Urinary bladder (tissue), 4 donors: ENCODE results near the gene TGDS. TPM values are rescaled to one million over a fixed set of nuclear protein-coding genes. Genes with fewer than 3 reads are reported as not detected.
"Not testable (repeated sequence)": the region's sequence is repeated elsewhere in the genome, so short reads cannot be mapped to it uniquely, and the experiment has no call there.

Source experiments
- DNase-seq: peaks from one replicate; pipeline ENCODE4 v3.0.0-alpha.2; 2015; ENCODE audit errors: extremely low spot score
- H3K27ac ChIP-seq: one replicate; pipeline ENCODE4 v1.5.1; 2013; ENCODE audit warnings: low read depth, mild to moderate bottlenecking, moderate library complexity
- H3K36me3 ChIP-seq: one replicate; pipeline ENCODE4 v1.6.1; 2013; ENCODE audit warnings: mild to moderate bottlenecking, moderate library complexity; ENCODE audit not compliant: insufficient read depth
- H3K4me1 ChIP-seq: one replicate; pipeline ENCODE4 v1.6.1; 2013; ENCODE audit warnings: mild to moderate bottlenecking, moderate library complexity; ENCODE audit not compliant: insufficient read depth
- H3K4me3 ChIP-seq: one replicate; pipeline ENCODE4 v1.5.1; 2013; ENCODE audit warnings: low read depth, low read length
- WGBS: extraction: QIAGEN DNeasy Blood & Tissue Kit; methylation state at CpG from one replicate; pipeline ENCODE4 v1.1.7; 2013; 5-methylcytosine and 5-hydroxymethylcytosine counted together
- polyA plus RNA-seq: library from polyadenylated mRNA; stranded (reverse); fragments of 200-250 nt; gene quantifications from one replicate; pipeline ENCODE4 v1.2.3, GENCODE V29; 2013
- total RNA-seq: library from RNA; depleted of rRNA; stranded (reverse); fragments of >200 nt; gene quantifications from one replicate; pipeline ENCODE4 v1.2.3, GENCODE V29; 2014
- donor health status: healthy with polysubstance abuse.
- donor health status: healthy.

TGDS gene
- total RNA-seq (28.7 TPM), polyA plus RNA-seq (9.2 TPM)

GRCh38 chr13:94595950-94596574, at the start of gene TGDS:
Gene TGDS (minus strand): TSS chr13:94596152. CDS start chr13:94596136, 16 bp downstream.
- Histone ChIP-seq H3K4me3 (peak within 1 kb of the TSS; percentile 78), H3K27ac (peak within 1 kb of the TSS; percentile 14), H3K36me3 (no peaks in the 10 kb centered on the region), H3K4me1 (peaks cover 1% of the 10 kb centered on the region)
- peak; percentile 85 for DNase-seq
- under 1% methylated on average over 41 of the region's 41 CpGs for WGBS

GRCh38 chr13:94641409-94641941, 45.5 kb upstream of the TGDS start:
- Histone ChIP-seq H3K27ac (no peak overlapping the region), H3K36me3 (no peaks in the 10 kb centered on the region), H3K4me3 (no peak overlapping the region), H3K4me1 (no peaks in the 10 kb centered on the region)
- 9% methylated on average over 3 of the region's 3 CpGs for WGBS
- DNase-seq = peak; percentile 84

- no peaks in the 10 kb centered on the region for H3K36me3 ChIP-seq
- peak; percentile 7 for DNase-seq
- no peak overlapping the region for H3K27ac ChIP-seq
- 26% methylated on average over 2 of the region's 2 CpGs for WGBS
- no peaks in the 10 kb centered on the region for H3K4me1 ChIP-seq
- H3K4me3 ChIP-seq = no peak overlapping the region
These were observed 44.8 kb upstream of the TGDS start for GRCh38 chr13:94640721-94641120.

GRCh38 chr13:94637677-94638076, 41.7 kb upstream of the TGDS start:
- H3K4me1 ChIP-seq, DNase-seq, H3K4me3 ChIP-seq, H3K27ac ChIP-seq, H3K36me3 ChIP-seq: not testable (repeated sequence)
- WGBS = over 99% methylated on average over 3 of the region's 3 CpGs

GRCh38 chr13:94636942-94637578, 41.1 kb upstream of the TGDS start:
- H3K4me3 ChIP-seq = no peak overlapping the region

GRCh38 chr13:94636096-94636495, 40.1 kb upstream of the TGDS start:
- DNase-seq, H3K27ac ChIP-seq, H3K4me3 ChIP-seq, H3K36me3 ChIP-seq, H3K4me1 ChIP-seq: not testable (repeated sequence)
- WGBS = 78% methylated on average over 5 of the region's 5 CpGs

More at GRCh38 chr13:94636942-94637578, 41.1 kb upstream of the TGDS start:
- Histone ChIP-seq H3K27ac (no peak overlapping the region), H3K36me3 (no peaks in the 10 kb centered on the region), H3K4me1 (no peaks in the 10 kb centered on the region)
- 88% methylated on average over 1 of the region's 1 CpG for WGBS
- no peak for DNase-seq

- Histone ChIP-seq H3K4me1 (no peaks in the 10 kb centered on the region), H3K4me3 (no peak overlapping the region), H3K27ac (no peak overlapping the region), H3K36me3 (no peaks in the 10 kb centered on the region)
- WGBS = 97% methylated on average over 3 of the region's 3 CpGs
- no peak for DNase-seq
These were observed 36.5 kb upstream of the TGDS start for GRCh38 chr13:94632226-94632980.

GRCh38 chr13:94630858-94631257, 34.9 kb upstream of the TGDS start:
- DNase-seq = no peak
- H3K36me3 ChIP-seq = peaks cover 1% of the 10 kb centered on the region
- 77% methylated on average over 2 of the region's 2 CpGs for WGBS
- no peaks in the 10 kb centered on the region for H3K4me1 ChIP-seq
- no peak overlapping the region for H3K4me3 ChIP-seq
- no peak overlapping the region for H3K27ac ChIP-seq

- DNase-seq = no peak
- Histone ChIP-seq H3K36me3 (peaks cover 7% of the 10 kb centered on the region), H3K4me1 (no peaks in the 10 kb centered on the region), H3K4me3 (no peak overlapping the region), H3K27ac (no peak overlapping the region)
- WGBS = 73% methylated on average over 4 of the region's 4 CpGs
These were observed 27.4 kb upstream of the TGDS start for GRCh38 chr13:94623316-94623715.

GRCh38 chr13:94622344-94622743, 26.4 kb upstream of the TGDS start:
- Histone ChIP-seq H3K27ac (no peak overlapping the region), H3K36me3 (peaks cover 7% of the 10 kb centered on the region), H3K4me3 (no peak overlapping the region), H3K4me1 (no peaks in the 10 kb centered on the region)
- no peak for DNase-seq
- 97% methylated on average over 2 of the region's 2 CpGs for WGBS

GRCh38 chr13:94620286-94620896, 24.4 kb upstream of the TGDS start:
- 82% methylated on average over 2 of the region's 2 CpGs for WGBS
- DNase-seq = no peak
- no peaks in the 10 kb centered on the region for H3K4me1 ChIP-seq
- H3K36me3 ChIP-seq = peaks cover 6% of the 10 kb centered on the region
- no peak overlapping the region for H3K4me3 ChIP-seq
- H3K27ac ChIP-seq = no peak overlapping the region

- peaks cover 3% of the 10 kb centered on the region for H3K36me3 ChIP-seq
- peak; percentile 21 for DNase-seq
- WGBS = 56% methylated on average over 4 of the region's 4 CpGs
- H3K4me1 ChIP-seq = no peaks in the 10 kb centered on the region
- H3K4me3 ChIP-seq = no peak overlapping the region
- H3K27ac ChIP-seq = no peak overlapping the region
These were observed 21.5 kb upstream of the TGDS start for GRCh38 chr13:94617389-94618000.

GRCh38 chr13:94613051-94613450, 17.1 kb upstream of the TGDS start:
- H3K36me3 ChIP-seq = no peaks in the 10 kb centered on the region
- no peak for DNase-seq
- H3K4me3 ChIP-seq = no peak overlapping the region
- no peaks in the 10 kb centered on the region for H3K4me1 ChIP-seq
- no peak overlapping the region for H3K27ac ChIP-seq
